ENCODE data around the gene KCNK4.
A peak's percentile ranks its signal among the peaks of the same experiment; 100 is the strongest.

KCNK4 gene

GRCh38 chr11:64327993-64328392 is 36.9 kb downstream of the KCNK4 start:
- no peak for DNase-seq (ENCODE audit: low spot score)

GRCh38 chr11:64330888-64331287 is 39.8 kb downstream of the KCNK4 start:
- no peak for DNase-seq (ENCODE audit: low spot score)

- DNase-seq (ENCODE audit: low spot score), result peak; percentile 67
These were observed 40.7 kb downstream of the KCNK4 start for GRCh38 chr11:64331569-64332371.

GRCh38 chr11:64333556-64333955 is 42.5 kb downstream of the KCNK4 start:
- no peak for DNase-seq (ENCODE audit: low spot score)

- no peak for DNase-seq (ENCODE audit: low spot score)
These were observed 43.9 kb downstream of the KCNK4 start for GRCh38 chr11:64334764-64335735.

GRCh38 chr11:64337538-64338249 is 46.6 kb downstream of the KCNK4 start:
- no peak for DNase-seq (ENCODE audit: low spot score)

GRCh38 chr11:64338716-64339115 is 47.6 kb downstream of the KCNK4 start:
- no peak for DNase-seq (ENCODE audit: low spot score)

GRCh38 chr11:64339286-64339685 is 48.2 kb downstream of the KCNK4 start:
- DNase-seq (ENCODE audit: low spot score), result no peak

- peak; percentile 91 for DNase-seq (ENCODE audit: low spot score)
These were observed 48.8 kb downstream of the KCNK4 start, which contains the start of gene CCDC88B for GRCh38 chr11:64339754-64340408. TSS of gene CCDC88B (plus strand) at chr11:64340204. CDS start at chr11:64340267, 63 bp downstream.

GRCh38 chr11:64340671-64341335 is 49.7 kb downstream of the KCNK4 start:
- peak; percentile 66 for DNase-seq (ENCODE audit: low spot score)

GRCh38 chr11:64341429-64341828 is 50.3 kb downstream of the KCNK4 start:
- DNase-seq (ENCODE audit: low spot score), result no peak

- DNase-seq (ENCODE audit: low spot score), result peak; percentile 85
These were observed 51.0 kb downstream of the KCNK4 start for GRCh38 chr11:64341851-64342791.

- no peak for DNase-seq (ENCODE audit: low spot score)
These were observed 52.0 kb downstream of the KCNK4 start for GRCh38 chr11:64342869-64343745.

- DNase-seq (ENCODE audit: low spot score), result no peak
These were observed 52.9 kb downstream of the KCNK4 start for GRCh38 chr11:64343767-64344559.

GRCh38 chr11:64344787-64345186 is 53.7 kb downstream of the KCNK4 start:
- no peak for DNase-seq (ENCODE audit: low spot score)

- no peak for DNase-seq (ENCODE audit: low spot score)
These were observed 56.2 kb downstream of the KCNK4 start for GRCh38 chr11:64347193-64347867.

GRCh38 chr11:64348383-64349024 is 57.4 kb downstream of the KCNK4 start:
- no peak for DNase-seq (ENCODE audit: low spot score)

All from CD4-positive, alpha-beta T cell treated with Interleukin-6 at 100 ng/mL for 8 hours (primary cell).